Measurements from ENCODE around the gene KCNJ18.
"Not testable (repeated sequence)": the region's sequence is repeated elsewhere in the genome, so short reads cannot be mapped to it uniquely, and the experiment has no call there.

GRCh38 chr17:21668118-21668488, 24.2 kb upstream of the KCNJ18 start:
- TF ChIP-seq PRDM10 (CRISPR knock-in tag; IDR thresholded peaks at IDR 0.05; ENCODE audit: low read depth); POLR2A (IDR thresholded peaks at IDR 0.05; ENCODE audit: insufficient read depth in 1 of 2, low read depth in 2 of 2, low read length in 2 of 2): not testable (repeated sequence)

All from HepG2 (cell line).